Right ventricle myocardium superior (tissue), 1 donor: ENCODE data around the gene SNRNP40. TPM values are rescaled to one million over a fixed set of nuclear protein-coding genes. Genes with fewer than 3 reads are reported as not detected.
A peak's percentile ranks its signal among the peaks of the same experiment; 100 is the strongest.

Experiments
- ATAC-seq: fragments of 200-7000 bp; cut with Tn5 transposase; one replicate; pipeline ENCODE4 v1.9.1; 2020; ENCODE audit warnings: mild to moderate bottlenecking; ENCODE audit not compliant: poor library complexity
- DNase-seq: peaks from one replicate; pipeline ENCODE4 v3.0.0-alpha.2; 2020
- intact Hi-C: fragments of 100-400 bp; cut with DNase I; formaldehyde crosslinking; loops from one replicate; pipeline ENCODE4 v1.11.2; 2022
- total RNA-seq: library from RNA; stranded (reverse); fragmentation: NEBNext Ultra II Directional; extraction: Animal tissue kit (Norgen Biotek cat#: 25700); gene quantifications from one replicate; pipeline ENCODE4 v1.2.1, GENCODE V29; 2021
- donor health status: DM: no; HTN: yes; CAD: no; lungs with severe emphysema.

The SNRNP40 gene
- total RNA-seq, 1 donor from 2014 or later = 18.1 TPM

- intact Hi-C loops = no loop called here
- DNase-seq (no peak), ATAC-seq (peak; percentile 29)
Measured at GRCh38 chr1:31238986-31239613, 57.5 kb downstream of the SNRNP40 start.

- intact Hi-C loops = no loop called here
- DNase-seq (no peak), ATAC-seq (no peak)
Measured at GRCh38 chr1:31238612-31238985, 58.0 kb downstream of the SNRNP40 start.

DNA sequence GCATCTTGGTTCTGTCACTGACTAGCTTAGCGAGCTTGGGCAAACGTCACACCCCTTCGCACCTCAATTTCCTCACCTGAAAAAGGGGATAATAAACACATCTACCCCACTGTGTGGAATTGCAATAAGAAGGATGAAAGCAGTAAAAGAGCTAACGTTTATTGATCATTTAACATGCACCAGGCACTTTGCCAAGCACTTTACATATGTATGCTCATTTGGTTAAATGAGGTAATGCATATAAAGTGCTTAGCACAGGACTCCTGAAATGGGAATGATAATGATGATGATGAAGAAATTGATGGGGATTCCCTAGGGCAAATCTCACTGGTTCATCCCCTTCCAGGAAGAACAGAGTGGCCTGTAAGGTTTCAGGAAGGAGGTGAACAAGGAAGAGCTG is 61.7 kb downstream of the SNRNP40 start:
- ATAC-seq (no peak), DNase-seq (no peak)
- intact Hi-C loops = no loop called here

GRCh38 chr1:31234123-31234708 is 62.4 kb downstream of the SNRNP40 start:
- no peak for DNase-seq
- no peak for ATAC-seq

GRCh38 chr1:31232689-31233088 is 63.9 kb downstream of the SNRNP40 start:
- DNase-seq (no peak), ATAC-seq (no peak)
- intact Hi-C loops = no loop called here

More at GRCh38 chr1:31234123-31234708, 62.4 kb downstream of the SNRNP40 start:
- intact Hi-C loops = no loop called here

DNA sequence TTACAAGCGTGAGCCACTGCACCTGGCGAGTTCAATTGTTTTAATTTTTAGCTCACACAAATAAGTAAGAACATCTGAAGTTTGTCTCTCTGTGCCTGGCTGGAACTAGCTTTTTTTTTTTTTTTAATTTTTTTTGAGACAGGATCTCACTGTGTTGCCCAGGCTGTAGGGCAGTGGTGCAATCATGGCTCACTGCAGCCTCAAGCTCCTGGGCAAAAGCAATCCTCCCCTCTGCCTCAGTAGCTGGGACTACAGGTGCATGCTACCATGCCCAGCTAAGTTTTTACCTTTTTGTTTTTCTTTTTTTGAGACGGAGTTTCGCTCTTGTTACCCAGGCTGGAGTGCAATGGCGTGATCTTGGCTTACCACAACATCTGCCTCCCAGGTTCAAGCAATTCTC is 64.8 kb downstream of the SNRNP40 start:
- intact Hi-C loops = no loop called here
- no peak for DNase-seq
- no peak for ATAC-seq

DNA sequence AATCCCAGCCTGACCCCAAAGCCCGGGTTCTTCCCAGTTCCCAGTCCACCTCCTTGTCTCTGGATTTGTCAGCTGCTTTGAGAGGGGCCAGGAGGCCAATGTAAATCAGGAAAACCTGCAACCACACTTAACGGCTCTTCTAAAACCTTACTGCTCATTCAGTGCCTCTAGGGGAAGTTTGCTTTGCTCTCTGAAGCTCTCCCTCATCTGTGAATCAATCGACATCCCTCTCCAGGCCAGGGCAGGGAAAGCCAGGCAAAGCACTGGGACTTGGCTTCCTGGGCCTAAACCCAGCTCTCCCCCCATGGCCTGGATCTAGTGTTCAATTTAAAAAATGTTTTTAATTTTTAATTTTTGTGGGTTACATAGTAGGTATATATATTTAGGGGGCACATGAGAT is 66.2 kb downstream of the SNRNP40 start:
- DNase-seq (no peak), ATAC-seq (no peak)
- intact Hi-C loops = no loop called here

- ATAC-seq = no peak
- DNase-seq = no peak
- intact Hi-C loops = no loop called here
Measured at GRCh38 chr1:31228986-31229385, 67.6 kb downstream of the SNRNP40 start.

- ATAC-seq = no peak
- no peak for DNase-seq
- intact Hi-C loops = no loop called here
Measured at GRCh38 chr1:31227891-31228568, 68.6 kb downstream of the SNRNP40 start.

GRCh38 chr1:31224068-31224467 is 72.5 kb downstream of the SNRNP40 start:
- ATAC-seq = no peak
- no peak for DNase-seq
- intact Hi-C loops = no loop called here

DNA sequence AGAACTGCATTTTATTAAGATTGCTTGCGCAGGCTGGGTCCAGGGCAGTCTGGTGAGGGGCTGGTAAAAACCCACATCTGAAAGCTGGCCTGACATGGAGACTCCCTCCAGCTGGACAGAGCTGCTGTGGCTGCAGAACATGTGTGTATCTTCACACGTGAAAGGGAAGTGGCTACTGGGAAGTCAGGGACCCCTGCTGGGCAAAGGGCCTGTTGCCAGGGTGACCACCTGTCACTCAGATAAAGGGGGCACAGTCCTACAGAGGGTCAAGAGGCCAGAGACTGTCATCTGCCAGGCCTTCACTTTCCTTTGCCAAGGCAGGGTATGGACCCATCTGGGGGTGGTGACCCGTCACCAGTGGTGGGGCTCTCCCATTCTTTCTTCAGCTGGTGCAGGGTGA is 74.4 kb downstream of the SNRNP40 start:
- DNase-seq (no peak), ATAC-seq (no peak)
- intact Hi-C loops = no loop called here

DNA sequence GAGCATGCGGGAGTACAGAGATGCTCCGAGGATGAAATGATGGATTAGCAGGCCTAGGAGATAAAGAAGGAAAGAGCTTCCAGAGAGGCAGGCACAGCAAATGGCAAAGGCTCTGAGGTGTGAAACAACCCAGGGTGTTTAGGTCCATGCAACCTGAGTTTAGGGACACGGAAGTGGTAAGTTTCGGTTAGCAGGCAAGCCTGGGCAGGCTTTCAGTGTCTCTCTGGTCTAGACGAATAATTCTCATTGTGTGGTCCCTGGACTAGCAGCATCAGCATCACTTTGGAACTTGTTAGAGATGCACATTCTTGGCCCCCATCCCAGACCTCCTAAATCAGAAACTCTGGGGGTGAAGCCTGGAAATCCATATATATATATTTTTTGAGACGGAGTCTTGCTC is 75.5 kb downstream of the SNRNP40 start:
- intact Hi-C loops = no loop called here
- no peak for DNase-seq
- no peak for ATAC-seq

DNA sequence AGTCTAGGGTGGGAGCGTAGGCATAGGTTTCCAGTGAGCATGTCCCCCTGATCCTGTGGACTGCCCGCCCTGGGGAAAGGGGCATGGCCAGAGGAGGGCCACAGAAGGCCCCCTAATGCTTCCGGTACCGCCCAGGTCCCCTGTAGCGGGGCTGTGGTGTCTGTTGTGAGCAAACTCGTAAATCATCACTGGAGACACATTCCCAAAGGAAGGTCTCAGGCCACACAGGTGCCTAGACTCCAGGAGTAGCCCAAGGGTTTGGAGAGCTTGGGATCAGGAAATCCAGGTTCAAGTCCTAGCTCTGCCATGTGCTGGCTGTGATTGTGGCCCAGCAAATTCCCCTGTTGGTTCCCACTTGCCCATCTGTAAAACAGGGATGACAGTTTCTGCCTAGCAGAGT is 77.1 kb downstream of the SNRNP40 start:
- DNase-seq (no peak), ATAC-seq (no peak)
- intact Hi-C loops = no loop called here

GRCh38 chr1:31218705-31219104 is 77.9 kb downstream of the SNRNP40 start:
- ATAC-seq (no peak), DNase-seq (no peak)
- intact Hi-C loops = no loop called here

DNA sequence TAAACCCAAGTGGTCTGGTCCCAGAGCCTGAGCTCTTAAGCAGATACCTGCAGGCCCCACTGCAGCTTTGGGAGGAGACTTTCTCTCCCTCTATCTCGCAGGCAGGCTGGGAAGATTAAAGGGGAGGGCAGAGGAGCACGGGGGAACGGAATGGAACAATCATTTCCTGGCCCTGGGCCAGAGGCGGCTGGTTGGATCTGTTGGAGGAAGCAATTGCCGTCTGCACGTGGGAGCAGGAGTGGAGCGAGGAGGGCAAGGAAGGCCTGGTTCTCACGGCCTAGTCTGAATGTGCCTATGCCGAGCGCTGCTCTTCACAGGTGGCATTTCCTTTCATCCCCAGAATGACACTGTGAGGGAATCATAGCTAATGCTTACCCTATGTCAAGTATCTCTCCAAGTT is 80.6 kb downstream of the SNRNP40 start:
- DNase-seq = peak; percentile 78
- intact Hi-C loops = no loop called here
- peak; percentile 91 for ATAC-seq

DNA sequence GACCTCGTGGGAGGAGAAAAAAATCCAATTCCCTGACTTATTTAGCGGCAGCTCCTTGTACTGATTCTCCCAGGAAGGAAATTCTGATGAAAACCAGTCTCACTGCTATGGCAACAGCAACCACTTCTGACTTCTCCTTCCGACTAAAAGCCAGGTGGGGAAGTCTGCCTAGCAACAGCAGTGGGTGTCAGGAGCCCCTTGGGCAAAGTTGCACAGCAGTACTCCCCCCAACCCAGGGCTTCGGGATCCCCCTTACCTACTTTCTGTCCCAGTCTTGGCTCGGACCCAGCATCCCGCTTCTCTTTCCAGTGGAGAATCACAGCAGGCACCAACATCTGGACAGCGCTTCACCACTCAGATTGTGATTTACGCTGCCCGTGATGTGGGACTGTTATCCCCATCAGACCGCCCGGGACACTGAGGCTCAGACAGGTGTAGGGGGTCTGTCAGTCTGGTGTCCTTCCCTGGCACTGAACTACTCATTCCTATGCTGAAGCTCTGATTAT is 81.5 kb downstream of the SNRNP40 start:
- ATAC-seq (no peak), DNase-seq (no peak)
- intact Hi-C loops = no loop called here

DNA sequence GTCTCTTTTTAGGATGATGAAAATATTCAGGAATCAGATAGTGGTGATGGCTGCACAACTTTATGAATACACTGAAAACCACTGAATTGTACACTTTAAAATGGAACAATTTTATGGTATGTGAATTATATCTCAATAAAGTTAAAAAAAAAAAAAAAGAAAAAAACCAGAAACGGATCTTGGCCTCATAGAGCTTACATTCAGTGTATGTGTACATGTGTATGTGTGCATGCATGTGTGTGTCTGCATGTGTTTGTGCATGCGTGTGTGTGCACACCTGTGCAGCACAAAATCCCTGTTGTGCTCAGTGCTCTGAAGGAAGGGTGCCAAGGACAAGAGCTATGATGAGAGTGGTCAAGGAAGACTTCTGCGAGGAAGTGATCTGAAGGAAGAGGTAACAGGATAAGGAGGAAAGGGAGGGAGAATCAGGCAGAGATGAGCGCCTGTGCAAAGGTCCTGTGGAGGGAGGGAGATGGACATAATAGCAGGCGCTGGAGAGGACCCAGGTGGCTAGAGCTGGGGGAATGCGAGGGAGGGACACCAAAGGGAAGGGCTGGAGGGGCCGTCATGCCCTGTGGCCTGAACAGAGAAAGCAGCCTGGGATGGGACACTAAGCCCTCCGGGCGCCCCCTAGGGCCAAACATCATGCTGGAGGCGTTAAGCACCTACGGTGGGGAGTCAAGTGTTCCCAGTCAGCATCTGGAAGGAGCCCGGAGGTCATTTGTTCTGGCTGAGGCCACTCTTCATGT is 82.1 kb downstream of the SNRNP40 start:
- ATAC-seq = no peak
- no peak for DNase-seq
- intact Hi-C loops = no loop called here
